Activated T-helper 9 cell treated with anti-CD3 and anti-CD28 coated beads, Interleukin-2, amount 50 U/mL, for 16 hours (primary cell): ENCODE data around the gene ASZ1.

Experiments used
- DNase-seq: peaks from one replicate; pipeline ENCODE4 v3.0.0-alpha.2; 2020; ENCODE audit warnings: low read depth

The ASZ1 gene

GRCh38 chr7:117338020-117338419 lies 89.3 kb downstream of the ASZ1 start:
- no peak for DNase-seq

- no peak for DNase-seq
These were observed 94.1 kb downstream of the ASZ1 start for GRCh38 chr7:117333168-117333567.

- DNase-seq: no peak
These were observed 95.3 kb downstream of the ASZ1 start for GRCh38 chr7:117332031-117332430.

GRCh38 chr7:117325836-117326235 lies 101.5 kb downstream of the ASZ1 start:
- no peak for DNase-seq

- DNase-seq: no peak
These were observed 102.3 kb downstream of the ASZ1 start for GRCh38 chr7:117324960-117325359.

GRCh38 chr7:117323851-117324711 lies 103.2 kb downstream of the ASZ1 start:
- no peak for DNase-seq

- no peak for DNase-seq
These were observed 103.9 kb downstream of the ASZ1 start for GRCh38 chr7:117323305-117323850.

- no peak for DNase-seq
These were observed 104.5 kb downstream of the ASZ1 start, which contains the start of gene WNT2 for GRCh38 chr7:117322741-117323304. TSS of gene WNT2 (minus strand) at chr7:117323058. CDS start at chr7:117322989, 69 bp downstream.

GRCh38 chr7:117320523-117320922 lies 106.8 kb downstream of the ASZ1 start:
- DNase-seq: no peak

- DNase-seq: no peak
These were observed 108.1 kb downstream of the ASZ1 start for GRCh38 chr7:117319181-117319580.

GRCh38 chr7:117313582-117313981 lies 113.7 kb downstream of the ASZ1 start:
- DNase-seq: no peak
